GM18526 (cell line): ENCODE results near the gene WBP2.

Source experiments
- POLR2A ChIP-seq: IDR thresholded peaks from 3 replicates; pipeline ENCODE4 v1.6.1; 2011; ENCODE audit not compliant: insufficient read length; ENCODE audit errors: extremely low read depth

WBP2 gene

DNA sequence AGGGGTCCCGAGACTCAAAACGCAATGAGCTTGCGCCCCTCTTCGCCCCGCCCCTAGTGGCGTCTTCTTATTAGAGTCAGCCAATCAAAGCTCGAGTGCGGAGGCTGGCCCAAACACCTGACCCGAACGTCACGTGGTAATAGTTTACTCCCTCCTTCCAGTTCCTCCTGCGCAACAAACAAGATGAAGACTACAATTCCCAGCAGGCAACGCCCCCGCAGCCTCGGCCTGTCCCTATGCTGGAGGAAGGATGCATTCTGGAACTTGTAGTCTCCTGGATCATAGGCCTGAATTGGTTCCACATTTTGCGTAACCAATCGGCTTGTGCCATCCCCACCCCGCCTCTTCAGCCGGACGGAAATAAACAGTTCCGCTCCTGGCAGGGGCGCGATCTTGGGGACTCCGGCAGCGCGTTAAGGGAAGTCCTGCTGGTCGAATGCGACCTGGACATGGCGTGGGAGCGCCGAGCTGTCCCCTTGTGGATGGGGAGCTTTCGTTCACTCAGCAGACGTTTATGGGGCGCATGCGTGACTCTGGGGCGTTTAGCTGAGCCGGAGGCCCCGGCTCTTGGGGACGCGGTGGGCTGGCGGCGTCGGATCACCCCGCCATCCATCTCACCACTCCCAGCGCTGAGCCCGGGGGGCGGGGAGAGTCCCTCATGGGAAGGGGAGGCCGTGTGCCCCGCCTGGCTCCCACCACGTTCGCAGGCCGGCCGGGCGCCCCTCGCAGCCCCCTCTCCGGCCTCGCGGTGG is at the start of gene WBP2:
Gene WBP2, minus strand, starts transcription at position 26 of the 752 bp plus-strand sequence. CDS start 38 bp downstream, outside the sequence.
- peak; percentile 97 for TF ChIP-seq POLR2A

DNA sequence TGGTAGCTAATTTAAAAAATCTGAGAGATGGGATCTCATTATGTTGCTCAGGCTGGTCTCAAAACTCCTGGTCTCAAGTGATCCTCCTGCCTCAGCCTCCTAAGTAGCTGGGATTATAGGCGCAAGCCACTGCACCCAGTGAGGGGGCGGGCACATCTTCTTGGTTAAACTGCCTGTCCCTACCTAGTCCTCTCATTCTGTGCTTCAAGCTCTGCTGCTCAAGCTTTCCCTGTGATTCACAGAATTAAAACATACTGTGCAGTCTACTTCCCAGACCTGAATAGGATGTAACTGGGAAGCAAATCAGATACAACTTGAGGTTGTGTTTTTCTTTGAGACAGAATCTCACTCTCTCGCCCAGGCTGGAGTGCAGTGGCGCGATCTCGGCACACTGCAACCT is 47.3 kb upstream of the WBP2 start:
- TF ChIP-seq POLR2A, result no peak

DNA sequence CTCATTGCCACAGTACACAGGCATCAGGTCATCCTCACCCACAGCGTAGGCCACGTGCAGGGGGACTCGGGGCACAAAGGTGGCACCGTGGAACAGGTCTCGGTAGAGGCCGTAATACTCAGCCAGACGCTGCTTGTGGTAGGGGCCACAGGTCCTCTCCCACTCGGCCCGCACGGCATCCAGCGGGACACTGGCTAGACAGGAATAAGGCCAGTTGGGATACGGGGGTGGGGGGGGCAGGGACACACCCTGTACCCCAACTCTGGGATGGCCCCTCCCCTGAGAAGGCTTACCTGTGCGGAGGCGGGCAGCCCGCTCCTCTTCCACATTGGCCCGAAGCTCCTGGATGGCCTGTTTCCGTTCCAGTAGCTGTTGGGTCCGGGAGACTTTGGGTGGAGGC is 46.6 kb upstream of the WBP2 start:
- TF ChIP-seq POLR2A, result no peak

DNA sequence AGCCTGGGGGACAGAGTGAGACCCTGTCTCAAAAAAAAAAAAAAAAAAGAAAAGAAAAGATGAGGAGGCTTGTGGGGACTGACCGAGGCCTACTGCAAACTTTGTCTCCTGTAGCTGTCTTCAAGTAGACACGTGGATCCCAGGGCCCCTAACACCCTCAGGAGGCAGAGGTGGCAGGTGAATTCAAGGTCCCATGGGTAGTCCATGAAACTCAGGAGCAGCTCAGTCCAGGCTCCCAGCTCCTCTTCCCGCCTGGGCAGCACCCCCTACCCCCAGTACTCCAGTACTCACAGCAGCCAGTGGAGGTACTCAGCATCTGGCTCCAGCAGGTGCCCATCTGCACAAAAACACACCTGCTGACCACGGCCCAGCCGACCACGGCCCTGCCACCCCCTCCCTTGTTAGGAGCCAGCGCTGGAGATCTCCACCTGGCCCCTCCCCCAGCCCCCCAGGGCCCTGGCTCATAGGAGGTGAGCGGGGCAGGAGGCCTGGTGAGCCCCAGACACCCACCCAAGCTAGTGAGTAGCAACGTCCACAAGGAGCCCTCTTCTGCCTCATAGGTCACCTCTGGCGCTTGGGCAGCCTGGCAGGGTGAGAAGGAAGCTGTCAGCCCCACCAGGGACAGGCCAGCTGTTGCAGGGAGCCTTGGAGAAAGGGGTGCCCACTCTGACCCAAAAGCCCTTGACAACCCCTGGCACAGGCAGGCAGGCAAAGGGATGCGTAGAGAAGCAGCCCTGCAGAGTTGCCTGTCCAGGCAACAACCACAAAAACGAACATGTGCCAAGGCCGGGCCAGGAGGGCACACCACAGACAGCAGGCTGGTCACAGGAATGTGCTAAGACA is 45.8 kb upstream of the WBP2 start:
- TF ChIP-seq POLR2A, result no peak

DNA sequence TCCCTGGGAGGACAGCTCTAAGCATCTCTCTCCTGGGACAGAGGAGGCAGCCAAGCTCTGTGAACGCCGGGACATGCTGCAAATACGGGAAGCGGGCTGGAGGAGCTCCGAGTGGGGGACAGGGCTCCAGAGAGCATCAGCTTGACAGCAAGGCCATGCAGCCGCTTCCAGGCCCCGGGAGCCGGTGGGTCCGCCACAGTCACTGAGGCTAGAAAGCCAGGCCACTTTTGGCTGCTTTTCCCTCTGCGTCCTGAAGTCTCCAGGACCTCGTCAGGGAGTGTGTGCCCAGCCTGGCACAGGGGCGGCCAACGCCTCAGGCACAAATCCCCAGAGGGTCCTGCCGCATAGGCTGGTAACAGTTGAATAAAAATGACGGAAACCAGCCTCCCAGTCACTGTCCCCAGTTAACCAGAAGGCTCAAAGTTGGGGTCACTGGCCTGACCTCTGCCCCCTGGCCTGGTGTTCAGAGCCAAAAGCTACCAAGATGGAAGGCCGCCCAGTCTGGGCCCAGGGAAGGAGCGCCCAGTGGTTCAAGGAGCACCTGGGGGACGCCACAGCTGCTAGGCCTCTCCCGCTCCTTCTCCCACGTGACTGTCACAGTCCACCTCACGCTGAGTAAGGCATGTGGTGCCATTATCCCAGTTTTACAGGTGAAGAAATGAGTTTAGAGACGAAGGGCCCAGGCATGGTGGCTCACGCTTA is 44.8 kb upstream of the WBP2 start:
- no peak for TF ChIP-seq POLR2A

DNA sequence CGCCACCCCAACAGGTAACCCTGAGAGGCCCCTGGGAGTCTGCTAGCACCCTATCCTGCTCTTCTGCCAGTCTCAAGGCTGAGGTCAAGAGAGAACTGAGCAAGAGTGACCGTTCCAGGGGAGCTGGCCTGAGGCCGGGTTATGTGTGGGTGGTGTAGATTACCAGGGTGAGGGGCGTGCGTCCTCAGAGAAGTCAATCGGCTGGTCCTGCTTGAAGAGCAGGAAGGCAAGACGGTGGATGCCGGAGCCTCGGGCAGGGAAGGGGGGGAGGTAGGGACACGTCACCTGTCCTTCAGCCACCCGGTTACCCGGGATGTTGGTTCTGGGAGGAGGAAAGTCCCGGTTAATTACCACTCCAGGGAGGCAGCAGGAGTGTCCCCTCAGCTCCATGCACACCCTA is 44.2 kb upstream of the WBP2 start:
- no peak for TF ChIP-seq POLR2A

DNA sequence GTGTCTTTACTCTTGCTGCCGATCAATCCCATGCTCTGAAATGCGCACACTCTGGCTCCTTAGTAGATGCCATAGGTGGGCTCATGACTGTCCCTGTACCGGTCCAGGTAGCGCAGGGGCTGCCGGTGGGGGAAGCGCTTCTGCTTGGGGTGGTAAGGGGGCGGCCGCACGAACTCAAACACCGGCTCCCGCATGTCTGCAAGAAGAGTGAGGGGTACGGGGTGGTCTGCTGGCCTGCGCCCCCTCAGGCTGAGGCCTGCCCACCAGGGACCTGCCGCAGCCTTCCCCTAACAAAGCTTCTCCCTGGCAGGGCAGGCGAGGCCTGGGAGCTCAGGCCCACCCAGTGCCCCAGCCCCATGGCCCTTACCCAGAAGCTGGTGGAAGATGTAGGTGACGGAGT is 43.7 kb upstream of the WBP2 start:
- no peak for TF ChIP-seq POLR2A

DNA sequence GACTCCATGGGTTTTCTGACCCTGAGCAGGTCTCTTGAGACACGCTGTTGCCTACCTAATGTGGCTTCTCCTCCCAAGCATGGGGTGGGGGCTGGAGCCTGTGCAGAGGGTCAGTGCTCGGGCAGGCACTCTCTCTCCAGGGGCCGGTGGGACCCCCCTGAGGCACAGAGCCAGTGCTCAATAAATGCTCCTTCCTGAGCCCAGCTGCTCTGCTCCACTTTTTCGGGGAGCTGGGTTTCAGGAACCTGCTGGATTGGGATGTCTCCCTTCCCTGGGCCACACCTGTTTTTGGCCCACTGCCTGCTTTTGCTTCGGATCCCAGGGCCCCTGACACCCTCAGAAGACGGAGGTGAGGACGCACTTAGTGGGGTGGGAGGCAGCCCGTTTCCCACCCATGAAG is 42.9 kb upstream of the WBP2 start:
- TF ChIP-seq POLR2A, result no peak

DNA sequence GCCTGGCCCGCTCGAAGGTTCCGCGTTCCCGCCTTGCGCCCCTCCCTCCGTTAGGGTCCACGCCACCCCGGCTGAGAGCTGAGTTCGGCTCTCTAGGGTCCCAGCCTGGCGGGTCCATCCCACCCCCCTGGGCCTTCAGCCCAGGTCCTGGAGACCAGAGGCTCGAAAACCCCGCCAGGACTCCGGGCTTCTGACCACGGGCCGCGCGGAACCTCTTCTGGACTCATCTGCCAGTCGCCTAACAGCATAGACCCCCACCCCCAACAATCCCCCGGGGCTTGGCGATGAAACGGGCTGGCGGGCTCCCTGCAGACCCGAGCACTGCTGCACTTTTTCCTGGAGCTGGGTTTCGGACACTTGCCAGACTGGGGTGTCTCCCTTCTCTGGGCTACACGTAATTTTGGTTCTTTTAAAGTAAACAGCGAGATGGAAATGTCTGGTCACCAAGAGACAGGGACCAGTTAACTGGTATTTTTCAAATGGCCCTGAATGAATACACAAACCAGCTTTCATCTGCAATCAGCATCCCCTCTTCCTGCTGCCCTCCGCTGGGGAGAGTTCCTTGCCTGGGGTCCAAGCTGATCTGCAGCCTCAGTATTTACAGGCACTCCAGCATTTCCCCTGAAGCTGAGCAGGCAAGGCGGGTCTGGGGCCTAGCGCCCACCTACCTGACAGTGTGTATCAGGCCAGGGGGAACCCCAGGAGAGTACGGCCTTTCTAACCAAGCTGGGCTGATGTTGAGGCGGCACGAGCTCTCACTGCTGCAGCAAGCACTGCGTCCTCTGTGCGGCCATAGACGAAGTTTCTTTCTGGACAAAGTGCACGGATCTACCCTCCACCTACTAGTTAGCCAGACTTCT is 42.3 kb upstream of the WBP2 start:
- TF ChIP-seq POLR2A, result no peak

DNA sequence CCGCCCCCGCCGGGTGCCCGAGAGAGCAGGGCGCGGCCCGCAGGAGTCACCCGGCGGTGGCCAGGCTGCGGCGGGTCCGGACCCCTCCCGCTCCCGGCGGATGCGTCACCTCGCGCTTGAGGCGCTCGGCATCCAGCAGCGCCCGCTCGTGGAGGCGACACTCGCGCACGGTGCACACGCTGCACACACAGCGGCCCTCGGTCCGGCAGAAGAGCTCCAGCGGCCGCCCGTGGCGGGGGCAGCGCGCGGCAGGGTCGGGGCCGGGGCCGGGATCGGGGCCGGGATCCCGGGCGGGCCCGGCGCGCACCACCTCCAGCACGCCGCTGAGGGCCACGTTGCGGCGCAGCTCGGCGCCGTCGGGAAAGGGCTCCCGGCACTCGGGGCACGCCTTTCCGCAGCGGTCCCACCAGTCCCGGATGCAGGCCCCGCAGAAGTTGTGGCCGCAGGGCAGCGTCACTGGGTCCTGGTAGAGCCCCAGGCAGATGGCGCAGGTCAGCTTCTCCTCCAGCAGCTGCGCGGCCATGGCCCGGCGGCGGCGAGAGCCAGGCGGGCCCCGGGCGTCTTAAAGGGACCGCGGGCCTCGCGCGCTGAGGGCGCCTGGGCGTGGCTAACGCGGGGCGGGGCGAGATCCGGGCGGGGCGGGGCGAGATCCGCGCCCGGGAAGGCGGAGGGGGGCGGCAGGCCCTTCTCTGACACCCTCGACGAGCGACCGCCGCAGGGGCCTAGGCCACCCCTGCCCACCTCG is 41.5 kb upstream of the WBP2 start, which contains the start of gene TRIM65:
Gene TRIM65, minus strand, starts transcription at position 537 of the 745 bp plus-strand sequence. Its CDS starts 14 bp downstream, at position 523.
- TF ChIP-seq POLR2A, result peak; percentile 74

DNA sequence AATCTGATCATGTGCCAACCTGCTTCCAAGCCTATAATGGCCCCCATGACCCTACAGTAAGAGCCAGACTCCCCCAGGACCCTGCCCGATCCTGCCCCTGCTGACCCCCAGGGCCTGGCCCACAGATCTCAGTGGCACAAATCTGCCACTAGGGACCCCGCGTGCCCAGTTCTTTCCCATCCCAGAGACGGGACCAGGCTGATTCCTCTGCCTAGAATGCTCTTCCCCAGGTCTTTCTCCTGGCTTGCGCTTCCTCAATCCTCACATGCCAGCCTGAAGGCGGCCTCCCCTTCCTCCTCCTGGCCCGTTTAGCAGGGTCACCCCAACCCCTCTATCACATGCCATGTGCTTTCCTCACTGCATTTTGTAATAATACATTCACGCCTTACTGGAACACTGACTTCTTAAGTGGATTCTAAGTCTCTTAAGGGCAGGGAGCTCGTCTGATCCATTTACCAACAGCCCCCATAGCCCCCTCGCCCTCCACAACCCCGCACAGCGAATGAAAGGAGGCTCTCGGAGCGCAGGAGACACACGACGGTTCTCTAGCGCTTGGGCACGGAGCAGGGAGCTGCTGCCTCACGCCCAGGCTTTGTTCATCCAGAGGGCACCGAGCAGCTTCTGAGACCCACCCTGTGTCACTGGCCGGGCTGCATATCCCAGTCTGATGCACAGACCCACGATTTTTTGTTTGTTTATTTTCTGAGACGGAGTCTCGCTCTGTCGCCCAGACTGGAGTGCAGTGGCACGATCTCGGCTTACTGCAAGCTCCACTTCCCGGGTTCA is 40.4 kb upstream of the WBP2 start:
- no peak for TF ChIP-seq POLR2A

DNA sequence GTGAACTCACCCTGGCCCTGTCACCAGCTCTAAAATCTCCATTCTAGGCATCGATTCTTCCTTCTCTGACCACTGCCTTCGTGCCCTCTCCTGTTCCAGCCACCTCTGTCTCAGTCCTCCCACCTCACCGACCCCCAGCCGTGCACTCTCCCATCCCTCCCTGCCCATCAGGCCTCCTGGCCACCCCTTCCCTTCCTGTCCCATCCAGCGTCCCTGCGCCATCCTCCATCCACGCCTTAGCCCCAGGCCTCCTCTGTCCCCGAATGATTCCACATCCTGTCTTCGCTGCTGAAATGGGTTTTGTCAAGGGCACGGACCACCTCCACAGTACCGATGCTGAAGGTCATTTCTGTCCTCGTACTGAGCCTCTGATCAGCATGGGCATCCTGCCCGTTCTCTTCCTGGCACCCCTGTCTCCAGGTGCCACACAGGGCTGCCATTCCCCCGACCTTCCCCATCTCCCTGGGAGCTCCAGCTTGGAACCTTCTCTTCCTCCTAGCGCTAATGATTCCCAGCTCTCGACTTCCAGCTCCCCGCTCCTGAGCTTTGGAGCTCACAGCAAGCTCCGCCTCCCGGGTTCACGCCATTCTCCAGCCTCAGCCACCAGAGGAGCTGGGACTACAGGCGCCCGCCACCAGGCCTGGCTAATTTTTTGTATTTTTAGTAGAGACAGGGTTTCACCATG is 39.1 kb upstream of the WBP2 start:
- no peak for TF ChIP-seq POLR2A
